Activated T-cell treated with anti-CD3 and anti-CD28 coated beads for 24 hours (primary cell): ENCODE results near the gene GON7.
"Not testable (repeated sequence)": the region's sequence is repeated elsewhere in the genome, so short reads cannot be mapped to it uniquely, and the experiment has no call there.

Source experiments
- DNase-seq: peaks from one replicate; pipeline ENCODE4 v3.0.0-alpha.2; 2020; ENCODE audit warnings: low read depth

The GON7 gene

DNA sequence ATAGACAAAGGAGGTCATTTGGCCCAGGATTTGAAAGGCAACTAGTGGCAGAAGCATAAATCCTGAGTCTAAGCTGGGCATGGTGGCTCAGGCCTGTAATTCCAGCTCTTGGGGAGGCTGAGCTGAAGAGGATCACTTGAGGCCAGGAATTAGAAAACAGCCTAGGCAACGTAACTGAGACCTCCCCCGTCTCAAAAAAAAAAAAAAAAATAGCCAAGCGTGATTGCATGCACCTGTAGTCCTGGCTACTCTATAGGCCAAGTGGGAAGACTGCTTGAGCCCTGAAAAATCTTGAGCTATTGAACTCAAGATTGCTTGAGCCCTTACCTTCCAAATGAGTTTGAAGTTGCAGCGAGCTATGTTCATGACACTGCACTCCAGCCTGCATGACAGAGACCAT, 7.8 kb downstream of the GON7 start:
- DNase-seq = no peak

DNA sequence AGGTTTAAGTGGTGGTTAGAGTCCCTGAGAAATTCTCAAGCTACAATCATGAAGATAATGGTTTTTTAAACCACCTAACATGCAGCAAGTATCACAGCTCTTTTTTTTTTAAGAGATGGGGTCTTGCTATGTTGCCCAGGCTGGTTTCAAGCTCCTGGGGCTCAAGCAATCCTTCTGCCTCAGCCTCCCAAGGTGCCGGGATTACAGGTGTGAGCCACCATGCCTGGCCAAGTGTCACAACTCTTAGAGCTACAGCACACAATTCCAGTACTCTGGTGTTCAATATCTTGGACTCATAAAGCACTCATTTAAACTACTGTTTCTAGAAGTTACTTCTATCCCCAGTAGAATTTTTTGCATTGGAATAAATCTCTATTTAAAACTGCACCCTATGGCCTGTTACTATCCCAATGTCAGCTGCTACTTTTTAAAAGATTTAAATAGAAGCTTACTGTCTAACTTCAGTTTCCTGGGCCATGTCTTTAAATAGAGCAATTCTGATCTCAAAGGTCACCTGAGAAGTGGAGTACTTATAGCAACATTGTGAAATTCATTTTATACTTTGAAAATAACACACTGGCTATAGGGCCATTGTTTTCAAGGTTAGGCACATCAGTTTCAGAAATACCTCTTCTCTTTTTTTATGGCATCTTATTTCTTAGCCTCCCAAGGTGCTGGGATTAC, 11.4 kb downstream of the GON7 start:
- no peak for DNase-seq

GRCh38 chr14:93186956-93187355, 19.9 kb downstream of the GON7 start:
- DNase-seq = no peak

- DNase-seq = no peak
Observed at GRCh38 chr14:93186466-93186865, 20.4 kb downstream of the GON7 start.

DNA sequence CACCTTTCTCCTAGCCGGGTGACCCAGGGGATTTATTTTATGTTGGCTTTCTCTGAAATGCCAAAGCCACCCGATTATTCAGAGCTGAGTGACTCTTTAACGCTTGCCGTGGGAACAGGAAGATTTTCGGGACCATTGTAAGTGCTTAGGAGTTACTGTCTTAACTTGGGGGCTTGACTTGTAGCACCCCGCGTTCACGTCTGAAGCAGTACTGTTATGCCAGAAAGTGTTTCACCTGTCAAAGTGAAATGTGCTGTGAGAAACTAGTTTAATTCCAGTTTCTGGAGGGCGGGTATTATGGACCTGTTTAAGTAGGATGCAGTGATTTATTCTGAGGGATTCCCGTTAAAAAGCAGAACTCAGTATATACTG, 21.5 kb downstream of the GON7 start:
- no peak for DNase-seq

- DNase-seq = peak; percentile 81
Observed at GRCh38 chr14:93184391-93185348, 22.2 kb downstream of the GON7 start, which contains the start of the genes LYSET and MOAP1. Gene LYSET, plus strand, starts transcription at chr14:93185317. Its CDS starts 89 bp downstream, at chr14:93185406. Gene MOAP1, minus strand, starts transcription at chr14:93184897. Its CDS starts 655 bp downstream, at chr14:93184242.

DNA sequence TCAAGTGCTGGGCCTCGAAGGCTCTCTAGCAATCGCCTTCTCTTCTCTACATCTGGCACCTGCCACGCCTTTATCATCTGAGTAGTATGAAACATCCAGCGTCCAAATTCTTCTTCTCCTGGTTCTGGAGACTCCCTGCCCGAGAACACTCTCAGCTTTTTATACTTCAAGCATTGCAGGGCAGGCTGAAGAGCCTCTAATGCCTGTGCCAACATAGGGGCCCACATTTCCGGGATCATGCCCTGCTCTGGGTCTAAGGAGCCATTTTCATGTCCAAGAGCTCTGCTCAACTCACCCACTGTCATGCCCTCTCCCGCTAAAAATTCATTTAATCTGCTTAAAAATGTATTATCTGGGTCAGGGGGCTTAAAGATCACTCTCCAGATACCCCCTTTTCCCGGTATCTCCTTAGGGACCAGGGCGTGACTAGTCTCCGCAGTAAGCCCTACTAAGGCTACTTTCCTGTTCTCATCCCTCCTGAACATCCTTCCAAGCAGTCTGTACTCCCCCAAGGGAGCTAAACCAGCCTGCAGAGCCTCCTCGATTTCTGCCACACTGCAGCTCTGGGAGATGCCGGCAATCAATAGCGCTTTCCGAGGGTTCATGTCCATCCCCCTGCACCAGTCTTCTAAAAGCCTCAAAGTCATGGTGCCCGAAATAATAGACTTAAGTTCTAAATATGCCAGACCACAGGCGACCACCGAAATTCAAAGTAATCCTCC, 23.1 kb downstream of the GON7 start:
- no peak for DNase-seq

DNA sequence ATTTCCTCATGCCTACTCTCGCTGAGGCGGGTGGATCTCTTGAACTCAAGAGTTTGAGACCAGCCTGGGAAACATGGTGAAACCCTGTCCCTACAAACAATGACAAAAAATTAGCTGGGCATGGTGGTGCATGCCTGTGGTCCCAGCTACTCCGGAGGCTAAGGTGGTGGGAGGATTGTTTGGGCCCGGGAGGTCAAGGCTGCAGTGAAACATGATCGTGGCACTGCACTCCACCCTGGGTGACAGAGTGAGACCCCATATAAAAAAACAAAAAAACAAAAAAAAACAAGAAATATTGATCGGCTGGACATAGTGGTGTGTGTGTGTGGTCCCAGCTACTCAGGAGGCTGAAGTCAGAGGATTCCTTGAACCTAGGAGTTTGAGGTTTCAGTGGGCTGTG, 31.4 kb downstream of the GON7 start:
- DNase-seq = no peak

GRCh38 chr14:93174731-93175130, 32.1 kb downstream of the GON7 start:
- DNase-seq = not testable (repeated sequence)

- no peak for DNase-seq
Observed at GRCh38 chr14:93173943-93174395, 32.9 kb downstream of the GON7 start.

GRCh38 chr14:93171376-93171775, 35.5 kb downstream of the GON7 start:
- no peak for DNase-seq

GRCh38 chr14:93170141-93170540, 36.7 kb downstream of the GON7 start:
- DNase-seq = not testable (repeated sequence)

DNA sequence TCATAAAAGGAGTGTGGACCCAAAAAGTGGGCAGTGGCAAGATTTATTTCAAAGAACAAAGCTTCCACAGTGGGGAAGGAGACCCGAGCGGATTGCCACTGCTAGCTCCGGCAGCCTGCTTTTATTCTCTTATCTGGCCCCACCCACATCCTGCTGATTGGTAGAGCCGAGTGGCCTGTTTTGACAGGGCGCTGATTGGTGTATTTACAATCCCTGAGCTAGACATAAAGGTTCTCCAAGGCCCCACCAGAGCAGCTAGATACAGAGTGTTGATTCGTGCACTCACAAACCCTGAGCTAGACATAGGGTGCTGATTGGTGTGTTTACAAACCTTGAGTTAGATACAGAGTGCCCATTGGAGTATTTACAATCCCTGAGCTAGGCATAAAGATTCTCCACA, 37.2 kb downstream of the GON7 start:
- DNase-seq = not testable (repeated sequence)

DNA sequence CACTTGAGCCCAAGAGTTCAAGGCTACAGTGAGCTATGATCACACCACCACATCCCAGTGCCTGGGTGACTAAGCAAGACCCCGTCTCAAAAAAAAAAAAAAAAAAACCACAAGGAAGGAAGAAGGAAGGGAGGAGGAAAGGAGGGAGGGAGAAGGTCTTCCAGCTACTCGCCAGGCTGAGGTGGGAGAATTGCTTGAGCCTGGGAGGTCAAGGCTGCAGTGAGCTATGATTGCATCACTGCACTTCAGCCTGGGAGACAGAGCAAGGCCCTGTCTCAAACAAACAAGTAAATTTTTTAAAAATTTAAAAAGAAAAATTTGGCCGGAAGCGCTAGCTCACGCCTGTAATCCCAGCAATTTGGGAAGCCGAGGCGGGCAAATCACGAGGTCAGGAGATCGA, 38.3 kb downstream of the GON7 start:
- DNase-seq = not testable (repeated sequence)

- DNase-seq = not testable (repeated sequence)
Observed at GRCh38 chr14:93165271-93166265, 41.3 kb downstream of the GON7 start.

- no peak for DNase-seq
Observed at GRCh38 chr14:93163564-93163963, 43.3 kb downstream of the GON7 start.

DNA sequence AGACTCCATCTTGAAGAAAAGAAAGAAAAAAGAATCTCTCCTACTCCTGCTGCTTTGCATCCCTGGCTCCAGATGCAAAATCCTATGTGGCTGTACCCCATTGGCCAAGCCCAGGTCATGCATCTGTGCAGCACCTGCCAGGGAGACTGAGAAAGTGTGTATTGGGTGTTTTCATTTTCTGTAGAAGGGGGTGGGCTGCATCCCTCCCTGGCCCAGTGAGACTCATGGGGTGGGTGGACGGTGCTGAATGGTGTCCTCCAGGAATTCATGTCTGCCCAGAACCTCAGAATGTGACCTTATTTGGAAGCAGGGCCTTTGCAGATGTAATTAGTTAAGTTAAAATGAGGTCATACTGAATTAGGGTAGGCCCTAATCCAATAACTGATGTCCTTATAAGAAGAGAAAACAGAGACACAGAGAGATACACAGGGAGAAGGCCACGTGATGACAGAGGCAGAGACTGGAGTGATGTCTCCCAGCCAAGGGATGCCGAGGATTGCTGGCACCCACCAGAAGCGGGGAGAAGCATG, 45.4 kb downstream of the GON7 start:
- DNase-seq = no peak

DNA sequence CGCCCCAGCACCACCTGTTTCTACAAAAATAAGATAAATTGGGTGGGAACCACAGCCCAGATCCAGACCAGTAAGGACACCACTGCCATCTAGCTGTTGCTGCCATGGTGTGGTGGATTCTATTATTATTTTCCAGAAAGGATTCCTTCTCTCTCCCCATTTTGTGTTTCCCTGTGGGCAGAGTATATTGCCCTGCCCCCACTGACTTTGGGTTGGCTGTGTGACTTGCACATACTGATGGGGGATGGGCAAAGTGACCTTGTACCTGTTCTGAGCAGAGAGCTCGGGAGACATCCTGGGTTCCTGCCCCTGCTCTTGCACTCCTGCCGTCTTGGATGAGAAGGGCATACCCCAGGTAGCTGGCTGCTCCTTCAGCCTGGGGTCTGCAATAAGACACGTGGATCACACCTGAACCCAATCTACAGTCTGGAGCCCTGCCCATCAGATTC, 46.5 kb downstream of the GON7 start:
- no peak for DNase-seq

DNA sequence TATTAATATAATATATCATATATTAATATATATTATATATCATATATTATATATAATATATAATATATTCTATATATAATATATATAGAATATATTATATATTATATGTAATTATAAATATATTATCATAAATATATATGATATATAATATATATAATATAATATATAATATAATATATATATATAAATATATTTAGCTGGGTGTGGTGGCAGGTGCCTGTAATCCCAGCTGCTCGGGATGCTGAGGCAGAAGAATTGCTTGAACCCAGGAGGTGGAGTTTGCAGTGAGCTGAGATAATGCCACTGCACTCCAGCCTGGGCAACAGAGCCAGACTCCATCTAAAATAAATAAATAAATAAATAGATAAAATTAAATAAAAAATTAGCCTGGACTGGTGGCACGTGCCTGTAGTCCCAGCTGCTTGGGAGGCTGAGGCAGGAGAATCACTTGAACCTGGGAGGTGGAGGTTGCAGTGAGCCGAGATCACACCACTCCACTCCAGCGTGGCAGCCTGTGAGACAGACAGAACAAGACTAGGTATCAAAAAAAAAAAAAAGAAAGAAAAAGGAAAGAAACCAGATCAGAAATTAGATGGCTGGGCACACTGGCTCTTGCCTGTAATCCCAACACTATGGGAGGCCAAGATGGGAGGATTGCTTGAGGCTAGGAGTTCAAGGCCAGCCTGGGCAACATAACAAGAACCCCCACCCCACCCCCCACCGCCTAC, 47.1 kb downstream of the GON7 start:
- not testable (repeated sequence) for DNase-seq

DNA sequence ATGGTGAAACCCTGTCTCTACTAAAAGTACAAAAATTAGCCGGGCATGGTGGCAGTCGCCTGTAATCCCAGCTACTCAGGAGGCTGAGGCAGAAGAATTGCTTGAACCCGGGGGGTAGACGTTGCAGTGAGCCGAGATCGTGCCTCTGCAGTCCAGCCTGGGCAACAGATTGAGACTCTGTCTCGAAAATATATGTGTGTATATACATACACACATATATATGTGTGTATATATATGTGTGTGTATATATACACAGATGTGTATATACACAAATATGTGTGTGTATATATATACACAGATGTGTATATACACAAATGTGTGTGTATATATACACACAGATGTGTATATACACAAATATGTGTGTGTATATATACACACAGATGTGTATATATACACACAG, 48.5 kb downstream of the GON7 start:
- DNase-seq = not testable (repeated sequence)
